Central memory CD4-positive, alpha-beta T cell (primary cell): ENCODE results near the gene TCEAL4.
A peak's percentile ranks its signal among the peaks of the same experiment; 100 is the strongest.
"Not testable (repeated sequence)": the region's sequence is repeated elsewhere in the genome, so short reads cannot be mapped to it uniquely, and the experiment has no call there.

ENCODE experiments used
- DNase-seq: peaks from one replicate; pipeline ENCODE4 v3.0.0; 2022

The TCEAL4 gene

DNA sequence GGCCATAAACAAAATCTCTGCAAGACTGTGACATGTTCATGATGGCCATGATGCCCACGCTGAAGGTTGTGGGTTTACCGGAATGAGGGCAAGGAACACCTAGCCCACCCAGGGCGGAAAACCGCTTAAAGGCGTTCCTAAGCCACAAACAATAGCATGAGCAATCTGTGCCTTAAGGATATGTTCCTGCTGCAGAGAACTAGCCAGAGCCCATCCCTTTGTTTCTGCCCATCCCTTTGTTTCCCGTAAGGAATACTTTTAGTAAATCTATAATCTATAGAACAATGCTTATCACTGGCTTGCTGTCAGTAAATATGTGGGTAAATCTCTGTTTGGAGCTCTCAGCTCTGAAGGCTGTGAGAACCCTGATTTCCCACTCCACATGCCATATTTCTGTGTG lies 9.9 kb downstream of the TCEAL4 start:
- not testable (repeated sequence) for DNase-seq

DNA sequence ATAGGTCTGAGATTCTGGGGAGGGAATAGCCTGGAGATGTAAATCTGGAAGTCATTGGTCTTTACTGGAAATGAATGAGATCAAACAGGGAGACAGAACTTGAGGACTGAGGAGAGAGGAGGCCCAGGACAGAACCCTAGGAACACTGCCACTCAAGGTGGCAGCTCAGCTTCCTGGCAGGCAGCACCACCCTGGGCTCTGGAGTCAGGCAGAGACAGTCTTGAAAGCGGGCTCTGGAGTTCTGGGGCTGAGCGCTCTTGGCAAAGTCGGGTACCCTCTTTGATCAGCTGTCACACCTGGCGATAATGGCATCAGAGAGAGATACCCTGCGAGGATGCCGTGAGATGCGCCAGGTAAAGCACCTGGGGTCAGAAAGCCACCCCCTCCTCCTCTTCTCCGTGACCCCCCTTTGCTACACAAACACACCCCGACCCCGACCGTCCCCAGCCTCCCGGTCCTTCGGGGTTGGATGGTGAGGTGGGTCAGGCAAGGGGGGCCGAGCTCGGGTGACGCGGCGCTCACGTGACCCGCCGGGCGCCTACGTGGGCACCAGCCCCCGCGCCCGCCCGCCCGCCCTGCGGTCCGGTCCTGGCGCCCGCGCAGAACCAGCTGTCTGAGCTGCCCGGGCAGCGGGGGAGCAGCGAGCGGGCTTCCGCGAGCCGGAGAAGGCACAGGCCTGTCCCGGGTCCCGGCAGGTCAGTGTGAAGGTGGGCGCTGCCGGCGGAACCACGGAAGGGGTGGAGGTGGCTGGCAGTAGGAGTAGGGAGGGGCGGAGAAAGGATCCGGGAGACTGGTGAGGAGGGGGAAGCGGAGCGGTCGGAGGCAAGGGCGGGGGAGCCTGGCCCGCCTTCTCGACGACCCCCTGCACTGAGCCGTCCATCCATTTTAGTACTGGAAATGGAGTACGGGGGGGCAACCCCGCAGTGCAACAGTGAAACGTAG lies 22.3 kb downstream of the TCEAL4 start, which contains the start of gene TCEAL3:
TSS of gene TCEAL3 (plus strand) at position 600 of the 942 bp plus-strand sequence. CDS start 1,102 bp downstream, outside the sequence.
- DNase-seq: peak; percentile 33

DNA sequence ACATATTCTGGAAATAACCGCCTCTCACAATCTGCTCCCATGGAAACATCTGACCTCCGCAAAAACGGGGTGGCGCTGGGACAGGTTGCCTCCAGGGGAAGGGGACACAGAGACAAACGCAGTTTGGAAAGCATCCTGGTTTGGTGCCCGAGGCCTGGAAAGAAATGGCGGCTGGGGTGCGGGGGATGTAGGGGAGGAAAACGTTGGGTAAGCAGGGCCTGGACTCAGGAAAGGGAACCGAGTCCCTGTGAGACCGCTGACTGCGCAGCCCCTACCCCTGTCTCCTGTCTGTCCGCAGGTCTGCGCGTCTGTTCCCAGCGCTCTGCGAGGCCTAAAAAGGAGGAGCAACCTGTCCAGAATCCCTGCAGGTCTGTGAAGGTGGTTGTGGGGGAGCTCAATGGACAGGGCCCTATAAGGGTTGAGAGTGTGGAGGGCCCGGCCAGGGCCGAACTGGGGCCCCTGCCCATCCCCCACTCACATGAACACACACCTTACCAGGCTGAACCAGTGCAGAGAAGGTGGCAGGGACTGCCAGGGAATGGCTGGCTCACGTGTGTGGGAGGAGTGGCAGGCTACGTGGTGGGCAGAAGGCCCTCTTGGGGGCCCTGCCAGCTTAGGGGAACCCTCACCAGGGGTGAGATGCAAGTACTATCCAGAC lies 23.1 kb downstream of the TCEAL4 start:
- no peak for DNase-seq

DNA sequence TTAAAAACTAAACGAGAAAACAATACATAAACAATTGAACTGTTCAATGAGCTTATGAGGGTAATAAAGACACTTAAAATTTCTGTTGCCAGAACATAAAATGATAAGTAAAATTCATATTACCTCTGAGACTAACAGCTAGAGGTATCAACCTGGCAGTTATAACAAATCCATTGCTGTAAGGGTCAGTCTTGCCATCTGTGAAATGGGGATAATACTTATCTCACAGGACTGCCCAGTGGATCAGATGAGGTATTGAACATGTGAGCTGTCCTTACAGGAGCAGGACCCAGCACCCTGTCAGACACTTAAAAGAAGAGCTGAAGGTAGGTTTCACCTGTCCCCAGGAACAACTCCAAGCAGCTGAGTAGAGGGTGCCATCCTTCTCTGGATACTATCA lies 25.0 kb downstream of the TCEAL4 start:
- no peak for DNase-seq

DNA sequence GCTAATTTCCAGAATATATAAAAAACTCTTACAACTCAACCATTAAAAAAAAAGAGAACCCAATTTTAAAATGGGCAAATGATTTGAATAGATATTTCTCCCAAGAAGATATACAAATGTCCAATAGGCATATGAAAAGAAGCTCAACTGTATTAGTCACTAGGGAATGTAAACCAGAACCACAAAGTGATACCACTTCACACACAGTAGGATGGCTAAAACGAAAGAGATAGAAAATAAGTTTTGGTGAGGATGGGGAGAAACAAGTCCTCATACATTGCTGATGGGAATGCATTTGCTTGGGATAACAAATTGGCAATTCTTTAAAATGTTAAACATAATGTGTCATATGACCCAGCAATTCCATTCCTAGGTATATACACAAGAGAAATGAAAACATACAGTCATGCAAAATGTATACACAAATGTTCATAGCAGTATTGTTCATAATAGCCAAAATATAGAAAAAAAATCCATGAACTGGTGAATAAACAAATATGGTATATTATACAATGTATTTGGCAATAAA lies 28.1 kb downstream of the TCEAL4 start:
- no peak for DNase-seq

DNA sequence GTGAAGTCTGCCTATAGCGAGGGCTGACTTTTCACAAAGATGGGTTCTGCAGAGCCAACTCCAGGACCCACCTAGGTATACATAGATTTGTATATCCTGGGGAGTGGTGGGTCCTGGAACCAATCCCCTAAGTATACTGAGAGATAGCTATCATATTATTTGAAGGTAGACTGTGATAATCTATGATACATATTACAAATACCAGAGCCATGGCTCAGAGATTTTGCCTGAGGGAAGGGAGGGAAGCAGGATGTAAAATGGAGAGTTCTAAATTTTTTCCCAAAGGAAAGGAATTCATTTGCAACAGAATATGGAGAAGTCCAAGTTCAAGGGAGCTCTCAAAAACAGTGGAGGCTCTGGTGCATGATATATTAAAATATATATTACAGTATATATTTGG lies 29.7 kb downstream of the TCEAL4 start:
- no peak for DNase-seq

DNA sequence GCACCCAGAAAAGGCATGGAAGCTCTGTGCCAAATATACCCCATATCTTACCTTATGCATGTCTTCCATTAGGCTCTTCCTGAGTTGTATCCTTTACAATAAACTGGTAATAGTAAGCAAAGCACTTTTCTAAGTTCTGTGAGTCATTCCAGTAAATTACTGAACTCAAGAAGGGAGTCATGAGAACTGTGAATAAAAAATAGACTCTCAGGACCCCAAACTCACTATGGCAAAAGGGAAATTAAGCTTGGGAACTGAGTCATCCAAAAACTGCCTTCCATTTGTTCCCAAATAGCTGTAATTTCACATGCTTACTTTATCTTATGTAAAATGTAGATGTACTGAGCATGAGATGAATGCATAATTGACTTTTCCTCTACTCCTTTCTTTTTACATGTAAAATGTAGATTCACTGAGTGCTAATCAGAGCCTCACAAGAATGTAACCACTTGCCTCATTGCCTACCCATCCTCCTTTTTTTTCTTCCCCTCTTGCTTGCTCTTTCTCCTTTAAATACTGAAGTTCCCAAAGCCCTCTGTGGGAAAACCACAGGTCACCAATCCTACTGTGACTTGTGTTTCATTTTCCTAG lies 30.6 kb downstream of the TCEAL4 start:
- no peak for DNase-seq

DNA sequence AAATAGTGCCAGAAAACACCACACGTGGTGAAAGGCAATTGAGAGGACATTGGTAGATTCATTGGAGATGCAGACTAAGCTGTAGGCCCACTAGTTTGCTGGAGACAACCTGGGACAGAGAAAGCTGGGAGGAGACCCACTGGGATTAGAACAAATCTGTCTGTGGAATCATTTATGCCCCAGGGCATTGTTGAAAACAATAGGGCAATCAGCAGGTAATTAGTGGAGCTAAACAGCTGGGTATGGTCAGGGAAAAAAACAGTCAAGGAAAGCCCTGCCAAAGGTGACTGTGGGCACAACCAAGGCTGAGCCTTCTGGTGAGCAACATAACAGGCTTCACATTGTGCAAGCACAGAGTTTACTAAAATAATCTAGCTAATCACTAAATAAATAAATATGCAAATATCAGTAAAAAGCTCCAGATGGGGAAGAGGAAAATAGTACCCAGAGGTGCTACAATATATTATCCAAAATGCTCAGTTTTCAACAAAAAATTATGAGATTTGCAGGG lies 31.4 kb downstream of the TCEAL4 start:
- no peak for DNase-seq

DNA sequence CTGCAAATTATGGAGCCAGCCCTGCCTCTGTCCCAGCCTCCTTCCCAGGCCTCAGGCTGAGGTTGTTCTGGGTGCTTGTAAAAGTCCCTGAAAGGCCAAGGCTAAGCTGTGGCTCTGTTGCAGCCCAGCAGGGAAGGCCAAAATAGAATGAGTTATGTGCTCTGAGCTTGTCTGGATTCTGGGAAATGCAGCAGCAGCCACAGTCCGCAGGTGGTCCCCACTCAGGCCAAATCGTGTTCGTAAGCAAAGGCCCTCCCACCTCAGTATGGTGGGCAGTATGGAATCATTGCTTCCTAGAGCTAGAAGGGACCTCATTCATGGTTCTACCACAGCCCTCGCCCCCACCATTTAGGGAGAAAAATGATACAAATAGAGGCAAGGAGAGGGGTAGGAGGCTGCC lies 38.8 kb downstream of the TCEAL4 start:
- DNase-seq: no peak

DNA sequence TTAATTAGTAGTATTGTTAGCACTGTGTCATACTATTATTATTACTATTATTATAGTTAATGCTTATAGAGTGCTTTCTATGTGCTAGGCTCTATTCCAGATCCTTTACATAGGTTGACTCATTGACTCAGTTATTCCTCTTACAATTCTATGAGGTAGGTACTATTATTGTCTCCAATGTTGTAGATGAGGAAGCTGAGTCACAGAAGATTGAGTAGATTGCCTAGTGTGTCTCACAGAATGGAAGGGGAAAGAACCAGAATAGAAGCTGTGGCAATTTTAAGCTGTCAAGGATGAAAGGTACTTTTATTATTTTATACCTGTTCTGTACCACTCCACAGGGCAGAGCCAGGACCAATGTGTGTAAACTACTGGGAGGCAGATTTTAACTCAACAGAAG lies 41.5 kb downstream of the TCEAL4 start:
- no peak for DNase-seq

DNA sequence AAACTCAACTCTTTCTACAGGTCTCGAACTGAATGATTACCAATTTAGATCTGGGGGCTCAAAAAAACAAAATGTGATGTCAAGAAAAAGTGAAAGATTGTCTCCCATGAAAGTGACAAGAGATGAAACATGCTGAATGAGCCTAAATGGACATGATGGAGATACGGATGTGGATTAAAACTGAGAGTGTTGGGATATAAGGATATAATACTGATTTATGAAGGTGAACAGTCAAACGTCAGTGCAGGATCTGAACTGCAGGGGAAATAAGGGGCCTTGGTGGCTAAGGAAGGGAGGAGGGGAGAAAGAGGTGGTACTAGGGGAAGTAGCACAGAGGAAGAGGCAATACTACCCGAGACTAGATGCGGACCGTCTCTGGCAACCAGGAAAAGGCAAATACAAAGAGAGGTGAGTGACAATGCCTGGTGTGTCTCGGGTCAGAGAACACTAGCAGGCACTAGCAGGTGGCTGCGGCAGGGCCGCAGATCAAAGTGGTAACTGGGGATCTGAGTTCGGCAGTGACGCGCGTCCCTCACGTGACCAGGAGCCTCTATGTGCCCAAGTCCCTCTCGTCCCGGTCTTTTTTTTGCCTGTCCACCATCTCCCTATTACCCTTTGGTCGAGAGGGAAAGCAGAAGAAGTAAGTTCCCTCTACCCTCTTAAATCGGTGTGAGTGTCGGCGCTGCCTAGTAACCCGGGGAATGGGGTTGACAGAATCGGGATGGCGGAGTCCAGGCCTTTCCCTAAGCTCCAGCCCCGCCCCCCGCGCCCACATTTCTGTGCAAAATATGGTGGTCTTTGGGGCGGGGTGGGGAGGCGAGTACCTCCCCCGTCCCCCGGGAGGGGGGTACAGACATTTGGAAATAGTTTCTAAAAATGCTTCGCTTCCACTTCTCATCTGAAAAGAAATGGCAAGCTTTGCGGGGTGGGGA lies 43.3 kb downstream of the TCEAL4 start, which contains the start of gene TCEAL1:
TSS of gene TCEAL1 (plus strand) at position 590 of the 932 bp plus-strand sequence. CDS start 942 bp downstream, outside the sequence.
- DNase-seq: peak; percentile 31

DNA sequence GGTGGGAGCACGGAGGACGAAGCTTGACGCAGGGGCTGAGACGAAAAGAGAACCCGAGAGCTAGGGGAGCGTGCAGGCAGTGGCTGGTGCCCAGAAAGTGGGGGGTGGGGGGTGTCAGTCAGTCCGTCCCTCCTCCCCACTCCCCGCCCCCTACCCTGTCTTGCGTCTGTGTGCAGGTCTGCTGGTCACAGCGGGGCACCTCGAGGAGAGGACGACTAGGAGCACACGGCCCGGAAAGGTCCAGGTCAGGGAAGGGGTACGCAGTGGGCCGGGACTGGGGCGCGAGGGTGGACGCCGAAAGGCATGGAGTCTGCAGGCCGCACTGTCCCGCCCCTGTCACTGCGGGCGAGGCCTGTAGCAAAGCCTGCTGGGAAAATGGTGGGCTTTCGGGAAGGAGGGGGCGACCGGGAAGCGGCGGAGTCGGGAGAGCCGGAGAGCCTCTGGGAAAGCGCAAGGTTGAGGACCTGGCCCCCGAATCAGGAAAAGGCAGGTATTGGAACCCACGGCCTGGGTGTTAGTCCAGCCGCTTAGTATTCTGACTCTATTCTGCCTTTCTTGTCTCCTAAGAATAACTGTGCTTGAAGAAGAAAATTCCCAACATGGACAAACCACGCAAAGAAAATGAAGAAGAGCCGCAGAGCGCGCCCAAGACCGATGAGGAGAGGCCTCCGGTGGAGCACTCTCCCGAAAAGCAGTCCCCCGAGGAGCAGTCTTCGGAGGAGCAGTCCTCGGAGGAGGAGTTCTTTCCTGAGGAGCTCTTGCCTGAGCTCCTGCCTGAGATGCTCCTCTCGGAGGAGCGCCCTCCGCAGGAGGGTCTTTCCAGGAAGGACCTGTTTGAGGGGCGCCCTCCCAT lies 44.2 kb downstream of the TCEAL4 start:
- DNase-seq: no peak

DNA sequence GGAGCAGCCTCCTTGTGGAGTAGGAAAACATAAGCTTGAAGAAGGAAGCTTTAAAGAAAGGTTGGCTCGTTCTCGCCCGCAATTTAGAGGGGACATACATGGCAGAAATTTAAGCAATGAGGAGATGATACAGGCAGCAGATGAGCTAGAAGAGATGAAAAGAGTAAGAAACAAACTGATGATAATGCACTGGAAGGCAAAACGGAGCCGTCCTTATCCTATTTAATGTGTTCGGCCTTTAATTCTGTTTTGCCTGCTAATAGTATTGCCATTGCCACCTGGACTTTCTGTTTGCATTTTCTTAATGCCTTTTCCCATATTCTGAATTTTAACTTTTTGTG lies 44.8 kb downstream of the TCEAL4 start:
- no peak for DNase-seq

DNA sequence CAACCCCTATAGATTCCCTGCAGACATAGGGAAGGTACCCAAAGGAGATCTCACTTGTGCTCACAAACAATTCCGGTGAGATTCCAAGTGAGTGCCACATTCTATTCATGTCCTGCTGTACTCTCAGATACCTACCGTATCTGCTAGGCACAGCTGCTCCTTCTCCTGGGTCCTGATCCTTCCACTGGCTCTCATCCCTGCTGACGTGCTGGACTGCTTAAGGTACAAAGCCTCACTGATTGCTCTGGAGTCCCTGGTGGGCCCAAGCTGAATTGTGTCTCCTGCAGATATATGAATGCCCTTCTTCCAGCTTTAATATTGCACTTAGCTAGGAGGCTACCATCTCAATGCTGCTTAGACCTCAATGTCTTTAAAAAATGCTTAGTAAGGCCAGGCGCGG lies 45.8 kb downstream of the TCEAL4 start:
- DNase-seq: no peak

DNA sequence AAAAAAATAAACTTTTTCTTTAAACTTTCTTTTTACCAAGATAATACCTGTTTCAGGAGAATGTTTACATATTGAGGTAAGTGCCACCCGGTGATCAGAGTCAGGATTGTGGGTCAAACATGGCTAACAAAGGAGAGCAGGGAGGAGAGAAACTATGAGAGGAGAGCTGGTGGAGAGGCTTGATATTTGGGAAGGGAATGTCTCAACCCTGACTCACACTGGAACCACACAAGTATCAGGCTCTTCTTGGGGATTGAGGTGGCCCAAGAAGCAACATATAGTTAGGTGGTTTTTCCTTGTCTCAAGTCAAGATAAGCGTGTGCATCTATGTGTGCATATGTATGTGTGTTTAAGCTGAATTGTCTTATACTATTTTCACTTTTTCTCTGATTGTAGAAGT lies 50.1 kb downstream of the TCEAL4 start:
- no peak for DNase-seq
